CD4-positive, alpha-beta T cell treated with Interferon alpha-2 for 1 hour (primary cell): Measurements from ENCODE around the gene SDCBP2.

Source experiments
- DNase-seq, 2 donors: peaks; one replicate each; pipeline ENCODE4 v3.0.0-alpha.2; 2020 to 2022

Gene SDCBP2

DNA sequence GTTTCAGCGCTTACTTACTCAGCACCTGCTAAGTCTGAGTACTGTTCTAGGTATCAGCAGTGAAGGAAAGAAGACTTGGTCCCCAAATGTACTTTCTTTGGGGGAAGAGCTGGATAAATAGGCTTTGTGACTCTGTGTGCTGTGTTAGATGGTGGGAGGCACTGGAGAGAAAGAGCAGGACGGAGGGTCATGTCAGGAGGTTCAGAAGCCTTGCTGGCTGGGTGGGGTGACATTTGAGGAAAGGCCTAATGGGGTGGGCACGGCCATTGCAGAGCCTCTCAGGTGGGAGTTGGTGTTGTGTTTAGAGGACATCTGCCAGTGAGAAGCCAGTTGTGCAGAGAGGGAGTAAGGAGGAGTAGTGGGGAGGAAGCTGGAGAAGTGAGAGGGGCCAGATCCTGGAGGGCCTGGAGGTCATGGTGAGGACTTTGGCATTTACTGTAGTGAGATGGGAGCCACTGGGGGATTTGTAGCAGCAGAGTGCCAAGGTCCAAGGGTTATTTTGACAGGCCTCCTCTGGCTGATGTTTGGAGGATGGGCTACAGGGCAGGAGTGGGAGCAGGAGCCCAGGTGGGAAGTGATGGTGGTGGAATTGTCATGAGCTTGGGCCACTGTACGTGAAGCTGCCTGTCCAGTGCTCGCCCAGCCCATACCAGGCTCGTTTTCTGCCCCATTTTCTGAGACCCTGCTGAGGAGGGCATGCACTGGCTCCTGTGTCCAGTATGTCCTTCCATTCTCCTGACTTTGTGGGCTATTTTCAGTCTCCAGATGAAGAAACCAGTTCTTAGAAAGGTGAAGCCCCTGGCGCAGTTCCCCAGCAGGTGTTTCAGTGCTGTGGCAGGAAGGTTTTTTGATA, 886 bp downstream of the SDCBP2 start:
- no peak for DNase-seq

DNA sequence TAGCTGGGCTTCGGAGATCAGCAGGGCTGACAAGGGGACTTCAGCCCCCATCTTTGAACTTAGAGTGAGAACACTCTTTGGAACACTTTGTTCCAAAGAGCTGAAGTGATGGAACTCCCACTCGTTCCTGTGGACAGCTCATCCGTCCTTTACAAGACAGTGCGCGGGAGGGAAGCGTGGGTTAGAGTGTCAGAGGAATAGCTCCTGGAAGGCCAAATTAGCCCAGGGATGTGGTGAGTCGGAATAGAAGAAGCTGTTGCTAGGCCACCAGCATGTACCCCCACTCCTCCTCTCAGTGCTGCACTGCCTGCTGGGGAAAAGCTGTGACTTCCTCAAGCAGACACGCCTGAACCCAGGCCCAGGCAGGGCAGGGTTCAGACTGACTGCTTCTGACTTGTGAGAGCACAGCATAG, 1.7 kb downstream of the SDCBP2 start:
- no peak for DNase-seq

- DNase-seq, result no peak
Observed at GRCh38 chr20:1326031-1326930, 2.7 kb downstream of the SDCBP2 start.

- peak; percentile 99 for DNase-seq
Observed at GRCh38 chr20:1325173-1326030, 3.5 kb downstream of the SDCBP2 start.

DNA sequence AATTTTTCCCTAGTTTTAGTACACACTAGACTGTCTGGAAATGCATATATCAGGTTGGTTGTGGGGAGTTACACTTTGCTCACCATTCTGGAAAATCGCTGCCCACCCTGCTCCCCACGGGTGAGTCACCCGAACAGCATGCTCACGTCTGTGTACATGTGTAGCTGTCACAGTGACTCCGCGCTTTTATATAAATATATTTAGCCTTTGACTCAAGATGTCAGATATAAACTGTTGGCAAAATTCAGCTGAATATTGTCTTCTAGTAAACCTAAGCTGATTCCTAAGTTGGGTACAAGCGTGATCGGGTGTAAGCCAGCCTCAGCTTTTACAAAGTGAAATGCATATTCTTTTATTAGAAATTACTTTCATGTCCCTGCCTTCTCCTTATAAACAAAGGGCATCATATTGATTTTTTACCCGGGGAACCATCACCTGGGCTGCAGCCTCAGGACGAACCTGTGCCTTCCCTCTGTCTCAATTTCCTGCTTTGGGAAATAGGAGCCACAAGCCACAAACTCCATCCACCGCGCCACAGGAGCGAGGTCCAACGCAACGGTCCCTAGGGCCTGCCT, 4.3 kb downstream of the SDCBP2 start:
- DNase-seq, result peak in 1 of 2 donors; percentile 35

- no peak for DNase-seq
Observed at GRCh38 chr20:1323830-1324597, 4.9 kb downstream of the SDCBP2 start.

DNA sequence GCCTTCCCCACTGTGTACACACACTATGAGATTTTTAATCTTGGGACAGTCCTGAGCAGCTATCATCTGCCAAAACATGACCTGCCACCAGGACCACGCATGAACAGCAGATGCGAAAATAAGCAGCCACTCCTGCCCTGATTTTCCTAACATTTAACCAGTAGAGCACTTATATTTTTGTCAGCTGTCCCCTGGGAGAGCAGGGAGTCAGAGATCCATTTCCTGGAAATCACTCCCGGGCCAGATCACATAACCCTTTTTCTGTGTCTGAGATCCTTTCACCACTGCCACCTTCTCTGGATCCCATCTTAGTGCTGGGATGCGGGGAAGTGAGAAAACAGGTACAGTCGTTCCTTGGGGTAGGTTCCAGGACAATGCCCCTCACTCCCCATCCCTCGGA, 5.7 kb downstream of the SDCBP2 start:
- no peak for DNase-seq

- DNase-seq, result peak in 1 of 2 donors; percentile 36
Observed at GRCh38 chr20:1322511-1323245, 6.3 kb downstream of the SDCBP2 start.

DNA sequence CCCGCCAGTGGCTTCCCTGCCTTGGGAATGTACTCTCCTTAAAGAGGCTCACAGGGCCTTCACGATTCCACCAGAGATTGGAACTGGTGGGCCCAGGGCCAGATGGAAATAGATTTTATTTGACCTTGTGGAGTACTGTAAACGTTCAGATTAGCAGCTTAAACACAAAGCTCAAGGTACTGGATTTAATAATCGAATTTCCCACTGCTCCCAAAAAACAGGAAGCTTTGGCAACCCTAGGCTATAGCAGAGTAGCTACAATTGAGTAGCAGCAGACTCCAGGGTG, 7.3 kb downstream of the SDCBP2 start:
- DNase-seq, result no peak

- no peak for DNase-seq
Observed at GRCh38 chr20:1320902-1321653, 7.9 kb downstream of the SDCBP2 start.

- no peak for DNase-seq
Observed at GRCh38 chr20:1320016-1320415, 8.9 kb downstream of the SDCBP2 start.

- DNase-seq, result no peak
Observed at GRCh38 chr20:1319462-1319861, 9.5 kb downstream of the SDCBP2 start.

GRCh38 chr20:1319051-1319450, 9.9 kb downstream of the SDCBP2 start:
- no peak for DNase-seq

DNA sequence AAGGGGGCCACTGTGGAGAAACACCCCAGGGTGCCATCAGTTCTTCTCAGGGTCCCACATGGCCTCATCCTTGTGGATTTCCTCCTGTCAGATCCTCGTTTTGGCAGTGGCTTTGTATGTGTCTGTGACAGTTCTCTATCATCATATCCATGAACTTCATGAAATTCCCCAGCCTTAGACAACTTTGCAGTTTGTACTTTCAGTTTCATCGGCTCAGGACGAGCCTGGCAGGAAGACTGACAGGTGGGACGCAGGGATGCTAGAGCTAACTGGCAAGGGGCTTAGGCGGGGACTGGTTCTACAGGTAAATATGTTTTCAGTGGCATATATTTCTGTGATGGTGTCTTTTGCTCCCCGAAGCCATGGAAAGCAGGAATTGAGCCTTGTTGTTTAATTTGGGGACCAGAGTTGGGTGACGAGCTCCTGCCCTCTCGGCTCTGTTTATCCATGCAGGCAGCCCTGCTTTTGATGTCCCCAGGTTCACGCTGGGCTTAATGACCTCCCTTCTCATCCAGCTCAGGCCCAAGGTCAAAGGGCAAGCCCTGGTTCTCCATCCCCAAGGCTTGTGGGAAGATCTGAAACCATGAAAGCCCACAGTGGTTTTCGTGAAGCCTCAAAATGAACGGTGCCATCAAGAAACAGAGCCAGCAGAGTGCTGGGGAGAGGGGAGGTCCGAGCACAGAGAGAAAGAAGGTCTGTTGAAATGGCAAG, 11.2 kb downstream of the SDCBP2 start:
- DNase-seq, result no peak

GRCh38 chr20:1315804-1316203, 13.1 kb downstream of the SDCBP2 start:
- no peak for DNase-seq

GRCh38 chr20:1313236-1313964, 15.5 kb downstream of the SDCBP2 start:
- DNase-seq, result peak; percentile 49 to 69

DNA sequence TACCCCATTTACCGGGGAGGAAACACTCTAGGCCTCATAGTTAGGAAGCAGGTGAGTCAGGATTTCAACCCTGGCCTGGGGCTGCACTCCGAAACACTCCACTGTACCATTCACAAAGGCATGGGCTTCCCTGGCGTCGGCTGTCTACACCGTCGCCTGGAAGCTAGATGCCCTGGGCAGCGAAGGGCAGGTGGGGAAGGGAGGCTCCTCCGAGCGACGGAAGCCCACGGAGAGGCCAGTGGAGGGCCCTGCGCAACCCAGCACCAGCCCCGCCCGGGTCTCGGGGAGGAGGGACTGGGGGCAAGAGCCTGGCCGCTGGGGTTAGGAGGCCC, 16.1 kb downstream of the SDCBP2 start:
- no peak for DNase-seq

- DNase-seq, result no peak
Observed at GRCh38 chr20:1312308-1312707, 16.6 kb downstream of the SDCBP2 start.

- DNase-seq, result no peak
Observed at GRCh38 chr20:1310506-1311190, 18.3 kb downstream of the SDCBP2 start.
